Erythroblast (primary cell): Measurements from ENCODE around the gene PAN2.

Source experiments
- GATA1 ChIP-seq: IDR thresholded peaks from 2 replicates; pipeline ENCODE4 v1.6.1; 2011; ENCODE audit warnings: low read depth, mild to moderate bottlenecking, control low read depth, low read length, moderate library complexity
- POLR2A ChIP-seq: IDR thresholded peaks from 2 replicates; pipeline ENCODE4 v1.6.1; 2011; ENCODE audit warnings: mild to moderate bottlenecking, low read length

DNA sequence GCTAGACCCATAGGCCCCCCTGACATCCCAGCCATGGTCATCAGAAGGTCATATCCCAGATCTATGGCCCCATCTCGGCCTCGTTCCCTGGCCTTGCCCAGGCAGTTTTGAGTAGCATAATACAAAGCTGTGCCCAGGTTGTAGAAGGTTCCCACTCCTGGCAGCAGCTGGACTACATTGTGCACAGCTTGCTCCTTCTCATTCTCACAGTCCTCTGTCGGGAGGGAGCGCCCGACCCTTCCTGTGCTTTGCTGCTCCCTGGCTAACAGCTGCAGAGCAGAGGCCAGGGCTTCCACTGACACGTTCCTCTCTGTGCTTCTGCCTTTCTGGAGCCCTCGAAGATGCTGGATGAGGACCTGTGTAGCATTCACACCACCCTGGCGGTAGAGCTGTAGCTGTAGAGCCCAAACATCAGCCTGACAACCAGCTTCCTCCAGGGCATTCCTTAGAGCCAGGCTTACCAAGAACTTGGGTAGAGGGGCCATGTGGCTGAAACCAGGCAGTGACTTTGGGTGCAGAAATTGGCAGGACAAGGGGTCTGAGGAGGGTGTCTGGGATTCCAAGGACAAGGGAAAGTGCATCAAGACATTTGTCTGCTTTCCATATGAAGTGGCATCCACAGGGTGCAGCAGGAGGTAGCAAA is 27.8 kb upstream of the PAN2 start:
- TF ChIP-seq POLR2A (no peak), GATA1 (no peak)
